HPDE6-E6E7 (cell line): Measurements from ENCODE around the gene NTM.
"Not testable (repeated sequence)": the region's sequence is repeated elsewhere in the genome, so short reads cannot be mapped to it uniquely, and the experiment has no call there.

Experiments used
- DNase-seq: peaks from one replicate; pipeline ENCODE4 v3.0.0; 2011; ENCODE audit warnings: missing footprints; ENCODE audit errors: extremely low spot score

NTM gene

GRCh38 chr11:131889760-131890581 lies 519.6 kb downstream of the NTM start:
- DNase-seq = no peak

- no peak for DNase-seq
These were observed 522.9 kb downstream of the NTM start for GRCh38 chr11:131893103-131893890.

- DNase-seq = no peak
These were observed 523.6 kb downstream of the NTM start for GRCh38 chr11:131893988-131894387.

DNA sequence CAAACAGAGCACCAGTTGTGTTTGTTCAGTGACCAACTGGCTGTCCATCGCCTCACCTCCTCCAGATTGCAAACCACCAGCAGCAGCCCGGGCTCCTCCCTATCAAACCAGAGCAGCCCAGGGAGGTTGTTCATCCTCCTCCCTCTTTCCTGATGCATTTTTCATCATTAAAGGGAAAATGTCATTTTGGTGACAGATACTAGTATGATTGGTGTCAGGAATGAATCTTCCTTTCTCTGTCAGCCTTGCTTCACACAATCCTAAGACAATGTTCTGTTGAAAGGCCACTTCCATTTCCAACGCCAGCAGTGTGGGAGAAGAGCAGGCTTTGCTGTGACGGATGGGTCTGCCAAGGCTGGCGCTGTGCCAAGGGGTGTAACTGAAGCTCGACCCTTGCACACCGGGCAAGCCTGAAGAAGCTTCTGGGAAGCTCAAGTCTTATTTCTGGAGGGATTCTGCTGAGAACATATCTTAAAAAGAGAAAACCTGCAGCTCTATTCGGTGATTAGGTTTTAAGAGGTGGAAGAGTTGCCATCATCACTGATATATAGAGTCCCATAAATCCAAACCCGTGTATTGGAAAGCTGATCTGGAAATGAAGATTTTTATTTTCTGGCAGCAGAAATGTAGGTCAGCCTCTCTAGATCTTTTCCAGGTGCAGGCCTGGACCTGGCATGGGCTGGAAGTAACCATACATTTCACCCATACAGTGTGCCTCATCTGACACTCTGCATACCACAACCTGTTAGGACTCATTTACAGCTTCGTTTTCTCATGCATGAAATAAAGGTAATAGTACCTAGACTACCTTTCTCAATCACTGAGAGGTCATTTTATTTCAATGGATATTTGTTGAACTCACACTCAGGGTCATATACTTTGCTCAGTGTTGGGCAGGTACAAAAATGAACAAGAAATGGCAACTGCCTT lies 524.5 kb downstream of the NTM start:
- no peak for DNase-seq

DNA sequence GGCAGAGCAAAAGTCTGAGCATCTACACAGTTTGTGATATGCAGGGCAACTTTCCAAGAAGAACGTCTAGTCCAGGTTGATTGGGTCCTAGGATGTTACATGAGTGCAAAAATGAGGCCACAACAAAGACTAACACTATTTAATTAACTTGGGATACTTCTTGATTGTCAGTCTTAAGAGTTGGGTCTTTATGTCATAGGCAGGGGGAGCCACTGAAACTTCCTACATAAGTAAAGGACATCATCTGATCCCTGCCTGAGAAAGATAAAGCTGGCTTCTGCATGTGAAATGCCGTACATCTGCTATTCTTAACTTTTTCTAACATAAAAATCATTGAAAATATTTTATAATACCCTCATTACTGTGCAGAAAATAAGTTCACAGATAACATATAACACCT lies 525.5 kb downstream of the NTM start:
- DNase-seq = no peak

DNA sequence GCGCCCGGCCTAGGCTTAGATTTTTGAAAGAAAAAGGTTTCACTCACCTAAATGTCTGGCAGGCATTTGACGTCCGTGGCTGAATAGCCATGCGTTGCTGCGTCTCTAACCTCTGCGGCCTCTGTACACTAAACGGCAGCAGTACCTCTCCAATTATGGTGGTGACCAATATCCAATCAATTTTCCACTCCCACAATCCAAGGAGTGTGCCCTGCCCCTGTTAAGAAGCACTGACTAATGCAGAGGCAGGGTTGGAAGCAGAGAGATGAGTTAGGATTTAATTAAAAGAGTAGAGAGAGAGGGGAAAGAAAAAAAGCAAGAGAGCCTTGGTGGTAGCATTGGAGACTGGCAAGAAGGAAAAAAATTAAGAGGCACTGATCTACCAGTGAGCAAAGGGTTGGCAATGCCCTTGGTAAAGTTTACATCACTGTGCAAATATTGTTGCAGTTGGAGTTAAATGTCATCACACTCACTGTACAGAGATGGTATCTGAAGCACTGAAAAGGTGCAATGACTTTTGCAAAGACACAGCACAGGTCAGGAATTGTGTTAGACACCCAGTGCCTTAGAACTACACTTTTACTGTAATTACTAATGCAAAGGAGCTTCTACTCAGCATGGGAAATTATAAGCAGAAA lies 526.7 kb downstream of the NTM start:
- no peak for DNase-seq

DNA sequence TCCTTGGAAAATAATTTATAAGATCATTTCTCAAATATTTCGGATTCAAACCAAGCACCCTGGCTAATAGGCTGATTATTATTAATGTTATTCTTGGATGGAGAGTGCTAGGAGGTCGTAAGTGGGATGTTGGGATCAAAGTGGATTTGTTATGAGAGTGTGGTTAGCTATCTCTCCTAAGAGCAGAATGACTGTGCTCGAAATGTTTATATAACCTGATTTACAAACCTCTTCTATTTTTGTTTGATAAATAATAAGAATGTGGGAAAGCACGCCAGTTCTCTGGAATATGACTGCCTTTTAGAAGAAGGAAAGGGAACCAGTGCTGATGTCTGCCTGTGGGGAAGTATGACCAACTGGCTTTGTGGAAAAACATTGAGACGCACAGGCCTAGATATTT lies 527.5 kb downstream of the NTM start:
- DNase-seq = no peak

- DNase-seq = no peak
These were observed 528.5 kb downstream of the NTM start for GRCh38 chr11:131898949-131899348.

GRCh38 chr11:131899950-131900580 lies 529.6 kb downstream of the NTM start:
- no peak for DNase-seq

DNA sequence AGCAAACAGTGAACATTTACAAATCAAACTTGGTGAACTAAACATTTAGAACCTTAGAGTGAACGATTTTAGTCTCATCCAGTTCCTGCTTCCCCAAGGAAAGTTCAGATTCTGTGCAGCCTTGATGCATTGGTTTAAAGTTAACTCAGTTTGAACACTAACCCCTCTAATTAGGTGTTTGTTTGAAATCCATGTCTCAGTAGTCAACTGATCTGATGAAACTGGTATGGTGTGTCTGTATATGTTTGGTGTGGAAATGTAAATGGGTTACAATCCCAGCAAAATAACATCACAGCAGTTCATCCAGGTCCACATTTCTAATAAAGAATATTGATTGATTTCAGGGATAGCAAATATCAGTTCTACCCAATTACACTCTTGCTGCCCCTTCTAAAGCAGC lies 532.0 kb downstream of the NTM start:
- DNase-seq = no peak

GRCh38 chr11:131903074-131903473 lies 532.7 kb downstream of the NTM start:
- DNase-seq = no peak

- no peak for DNase-seq
These were observed 534.3 kb downstream of the NTM start for GRCh38 chr11:131904756-131905155.

GRCh38 chr11:131906963-131907362 lies 536.5 kb downstream of the NTM start:
- no peak for DNase-seq

- no peak for DNase-seq
These were observed 537.0 kb downstream of the NTM start for GRCh38 chr11:131907371-131907770.

- DNase-seq = no peak
These were observed 537.9 kb downstream of the NTM start for GRCh38 chr11:131908316-131908715.

GRCh38 chr11:131909426-131910177 lies 539.2 kb downstream of the NTM start:
- no peak for DNase-seq

DNA sequence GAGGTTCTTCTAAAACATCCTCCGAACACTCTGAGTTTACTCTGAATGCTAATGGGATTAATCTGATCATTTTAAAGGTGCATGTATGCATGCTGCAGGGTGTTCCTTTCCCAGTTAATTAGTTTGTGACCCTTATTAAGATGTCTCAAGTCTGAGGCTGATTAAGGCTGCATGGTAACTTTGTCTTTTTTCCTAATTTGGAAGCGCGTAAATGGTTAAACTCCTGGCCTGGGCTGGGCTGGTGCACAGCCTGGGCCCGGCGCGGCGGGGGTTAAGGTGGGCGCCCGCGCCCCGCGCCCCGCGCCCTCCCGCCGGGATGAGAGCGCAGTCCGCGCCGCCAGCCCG lies 539.7 kb downstream of the NTM start:
- DNase-seq = no peak

DNA sequence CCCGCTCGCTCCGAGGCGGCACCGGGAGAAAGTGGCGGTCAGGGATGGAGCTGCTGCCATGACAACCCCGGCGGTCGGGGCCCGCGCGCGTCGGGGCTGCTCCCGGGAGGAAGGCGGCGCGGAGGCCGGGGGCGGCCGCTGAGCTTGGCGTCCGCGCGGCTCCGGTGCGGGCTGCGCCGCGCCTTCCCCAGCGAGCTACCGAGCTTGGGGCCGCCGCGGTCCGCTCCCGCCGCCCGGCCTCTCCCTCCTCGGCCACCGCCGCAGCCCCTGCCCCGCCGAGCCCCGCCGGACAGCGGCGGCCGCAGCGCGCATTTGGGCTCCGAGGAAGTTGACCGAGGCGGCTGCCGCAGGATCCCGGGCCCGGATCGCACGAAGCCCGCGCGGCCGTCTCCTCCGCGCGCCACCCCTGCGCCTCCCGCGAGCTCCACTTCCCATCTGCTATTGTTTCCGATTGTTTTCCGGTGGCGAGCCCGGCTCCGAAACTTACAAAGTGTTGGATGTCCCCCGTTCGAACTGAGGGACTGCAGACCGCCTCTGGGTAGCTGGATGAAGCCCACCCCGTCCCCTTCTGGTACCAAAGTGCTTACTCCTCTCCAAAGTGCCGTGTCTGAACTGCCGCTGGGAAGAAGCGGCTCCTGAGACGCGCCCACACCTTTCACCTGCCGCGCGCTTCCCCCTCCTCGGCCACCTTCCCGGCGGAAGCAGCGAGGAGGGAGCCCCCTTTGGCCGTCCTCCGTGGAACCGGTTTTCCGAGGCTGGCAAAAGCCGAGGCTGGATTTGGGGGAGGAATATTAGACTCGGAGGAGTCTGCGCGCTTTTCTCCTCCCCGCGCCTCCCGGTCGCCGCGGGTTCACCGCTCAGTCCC lies 540.3 kb downstream of the NTM start:
- DNase-seq = no peak

DNA sequence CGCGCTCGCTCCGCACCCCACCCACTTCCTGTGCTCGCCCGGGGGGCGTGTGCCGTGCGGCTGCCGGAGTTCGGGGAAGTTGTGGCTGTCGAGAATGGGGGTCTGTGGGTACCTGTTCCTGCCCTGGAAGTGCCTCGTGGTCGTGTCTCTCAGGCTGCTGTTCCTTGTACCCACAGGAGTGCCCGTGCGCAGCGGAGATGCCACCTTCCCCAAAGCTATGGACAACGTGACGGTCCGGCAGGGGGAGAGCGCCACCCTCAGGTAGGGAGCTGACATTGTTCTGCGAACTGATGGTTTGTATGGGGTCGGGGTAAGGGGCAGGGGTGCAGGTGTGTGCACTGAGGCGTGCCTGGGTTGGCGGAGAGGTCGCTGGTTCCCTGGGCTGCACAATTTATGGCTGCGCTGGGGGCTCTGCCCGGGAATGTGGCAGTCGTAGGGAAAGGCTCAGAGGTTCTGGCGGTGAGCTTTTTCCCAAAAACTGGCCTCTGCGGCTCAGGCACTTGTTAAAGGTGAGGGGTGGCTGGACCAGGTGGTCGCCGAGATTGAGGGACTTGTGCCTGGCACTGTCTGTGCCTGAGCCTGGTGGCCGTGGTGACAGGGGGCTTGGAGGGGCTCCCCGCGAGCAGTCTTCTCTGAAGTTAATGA lies 541.1 kb downstream of the NTM start:
- DNase-seq = not testable (repeated sequence)
